GM18907 (cell line): ENCODE results near the gene BCAR3.

ENCODE experiments used
- ATAC-seq: cut with Tn5 transposase; IDR thresholded peaks from one replicate; pipeline ENCODE4 v1.9.1; 2021; ENCODE audit warnings: mild to moderate bottlenecking, moderate library complexity; ENCODE audit not compliant: unreplicated experiment

BCAR3 gene

DNA sequence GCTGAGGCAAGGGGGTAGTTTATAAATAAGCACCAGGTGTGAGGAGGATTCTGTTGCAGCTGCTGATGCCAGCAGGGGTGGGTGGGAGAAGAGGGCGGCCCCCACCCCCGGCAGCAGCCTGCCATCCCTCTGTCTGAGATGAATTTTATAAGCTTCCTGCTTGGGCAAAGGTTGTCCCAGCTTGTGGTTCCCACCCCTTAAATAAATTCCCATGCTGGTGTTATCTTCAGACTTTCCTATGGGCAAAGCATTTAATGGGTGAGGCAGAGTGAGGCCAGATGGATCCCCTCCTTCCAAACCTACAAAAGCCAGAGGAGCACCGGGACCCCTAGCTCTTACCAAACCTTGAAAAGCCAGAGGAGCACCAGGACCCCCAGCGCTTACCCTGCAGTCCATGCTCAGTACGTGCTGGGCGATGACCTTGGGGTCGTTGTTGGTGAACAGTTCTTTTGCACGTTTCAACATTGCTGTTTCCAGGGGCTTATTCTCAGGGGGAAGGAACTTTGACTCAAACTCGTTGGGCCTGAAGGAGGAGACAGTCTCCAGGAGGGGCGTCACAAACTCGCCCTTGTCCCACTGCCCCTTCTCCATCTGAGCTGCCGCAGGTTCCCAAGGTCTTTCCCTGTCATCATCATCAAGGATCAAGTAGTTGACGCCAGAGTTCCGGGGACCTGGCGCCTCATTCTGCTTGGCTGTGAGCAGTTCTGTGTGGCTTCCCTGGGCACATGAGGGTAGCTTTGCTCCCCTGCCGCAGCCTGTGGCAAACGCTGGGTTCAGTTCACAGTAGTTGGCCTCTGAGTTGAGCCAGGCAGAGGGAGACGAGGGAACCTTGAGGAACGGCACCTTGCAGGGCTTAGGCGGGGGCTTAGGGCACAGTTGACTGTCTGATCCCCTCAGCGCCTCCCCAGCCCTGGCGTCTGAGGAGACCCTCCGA is 99.5 kb downstream of the BCAR3 start:
- ATAC-seq = no peak

DNA sequence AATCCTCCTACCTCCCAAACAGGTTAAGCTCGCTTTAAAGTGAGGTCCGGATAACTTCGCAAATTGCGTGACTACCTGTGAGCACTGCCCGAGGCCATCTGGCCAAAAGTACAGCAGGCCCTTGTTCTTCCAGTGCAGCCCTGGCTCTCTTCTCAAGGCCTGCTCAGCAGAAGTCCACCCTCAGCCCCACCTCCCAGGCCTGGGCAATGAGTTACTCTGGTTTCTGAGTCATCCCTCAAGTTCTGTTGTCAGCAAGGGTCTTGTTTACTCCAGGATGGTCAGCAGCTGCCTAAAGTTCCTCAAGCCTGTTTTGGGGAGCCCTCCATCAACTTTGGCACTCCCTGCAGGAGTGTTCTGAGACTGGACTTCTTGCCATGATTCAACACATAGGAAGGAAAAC is 101.7 kb downstream of the BCAR3 start:
- no peak for ATAC-seq

DNA sequence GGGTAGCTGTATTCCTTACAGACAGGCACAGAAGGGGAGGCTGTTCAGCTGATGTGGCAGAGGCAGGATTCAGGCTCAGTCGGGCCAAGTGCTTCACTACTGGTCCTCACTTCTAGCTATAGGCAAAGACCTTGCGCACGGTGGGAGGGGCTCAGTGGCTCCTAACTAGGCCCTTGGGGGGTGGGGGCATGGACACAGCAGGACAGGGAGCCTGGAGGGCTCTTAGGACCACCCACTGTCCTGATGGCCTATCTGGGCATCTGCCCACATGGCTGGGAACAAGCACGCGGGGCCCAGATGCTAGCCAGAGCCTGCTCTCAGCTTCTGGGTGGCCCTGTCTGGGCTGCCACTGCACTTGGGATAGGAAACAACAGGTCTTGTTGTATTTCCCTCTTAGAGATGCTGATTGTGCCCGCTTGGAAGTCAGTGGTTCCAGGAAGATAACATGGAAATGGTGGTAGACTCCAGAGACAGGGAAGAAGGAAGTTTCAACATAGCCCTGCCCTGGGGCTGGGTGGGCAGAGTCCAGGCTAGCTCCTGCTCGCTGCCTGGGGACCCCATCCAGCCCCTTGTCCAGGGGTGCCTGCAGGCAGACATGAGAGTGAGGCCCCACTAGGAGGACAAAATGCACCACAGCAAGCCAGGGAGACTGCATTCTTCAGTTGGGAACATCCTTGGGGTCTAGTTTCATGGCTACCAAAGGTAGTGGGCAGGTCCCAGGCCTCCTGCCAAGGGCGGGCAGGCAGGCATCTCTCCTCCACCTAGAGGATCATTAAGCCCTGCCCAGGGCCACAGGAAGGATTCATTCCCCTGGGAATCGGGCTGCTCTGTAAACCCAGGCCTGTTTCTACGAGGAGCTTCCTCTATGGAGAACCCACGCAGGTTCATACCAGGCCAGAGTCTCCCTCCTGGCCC is 102.5 kb downstream of the BCAR3 start:
- ATAC-seq = no peak

DNA sequence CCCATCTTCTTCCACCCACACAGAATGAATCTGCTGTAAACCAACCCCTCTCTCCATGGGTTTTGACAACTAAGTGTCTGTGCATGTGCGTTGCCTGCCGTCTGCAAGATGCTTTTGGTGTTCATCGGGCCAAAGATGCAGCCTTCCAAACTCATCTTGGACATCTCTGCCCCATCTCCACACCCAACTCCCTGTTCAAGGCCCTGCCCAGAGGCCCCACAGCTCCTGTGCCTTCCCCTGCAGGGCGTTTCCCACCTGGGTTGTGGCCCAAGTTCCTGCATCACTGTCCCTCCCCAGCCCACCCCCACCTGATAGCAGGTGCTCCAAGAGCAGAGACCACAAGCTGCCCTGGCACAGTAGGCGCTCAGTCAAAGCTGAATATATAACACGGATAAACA is 103.2 kb downstream of the BCAR3 start:
- no peak for ATAC-seq

DNA sequence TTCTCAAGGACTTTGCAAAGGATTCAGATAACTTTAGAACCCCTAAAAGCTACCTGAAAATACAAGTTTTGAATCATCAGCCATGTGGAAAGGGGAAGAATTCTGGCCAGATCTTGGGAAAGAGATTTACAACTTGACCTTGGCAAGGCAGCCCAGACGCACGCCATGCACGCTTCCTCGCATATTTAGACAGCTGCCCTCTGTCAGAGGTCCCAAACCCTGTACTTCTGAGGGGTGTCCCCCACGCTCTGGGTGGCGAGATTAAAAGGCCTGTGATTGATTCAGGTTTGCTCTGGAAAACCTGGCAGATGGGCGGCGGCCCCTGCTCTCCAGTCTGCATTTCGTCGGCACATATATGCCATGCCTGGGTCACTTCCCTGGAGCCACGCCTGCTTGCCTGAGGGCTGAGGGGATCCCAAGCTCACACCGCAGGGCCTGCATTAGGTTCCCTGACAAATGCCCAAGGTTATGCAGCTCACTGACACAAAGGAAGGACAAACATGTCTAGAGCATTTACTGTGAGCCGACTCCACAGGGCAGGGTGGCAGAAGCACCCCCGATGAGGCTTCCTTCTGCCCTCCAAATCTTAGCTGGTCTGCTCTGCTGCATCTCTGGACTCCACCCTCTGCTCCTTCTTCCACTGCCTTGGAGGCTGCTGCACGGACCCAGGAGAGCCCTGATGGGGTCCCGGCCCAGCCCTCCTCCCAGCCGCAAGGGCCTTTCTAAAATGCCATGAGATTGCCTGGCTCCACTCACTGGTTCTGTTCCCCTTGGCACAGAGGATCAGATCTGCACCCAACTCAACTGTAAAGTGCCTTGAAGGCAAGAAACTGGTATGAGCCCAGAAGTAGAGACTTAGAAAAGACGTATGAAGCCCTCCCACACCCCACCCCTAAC is 103.9 kb downstream of the BCAR3 start:
- ATAC-seq = no peak

DNA sequence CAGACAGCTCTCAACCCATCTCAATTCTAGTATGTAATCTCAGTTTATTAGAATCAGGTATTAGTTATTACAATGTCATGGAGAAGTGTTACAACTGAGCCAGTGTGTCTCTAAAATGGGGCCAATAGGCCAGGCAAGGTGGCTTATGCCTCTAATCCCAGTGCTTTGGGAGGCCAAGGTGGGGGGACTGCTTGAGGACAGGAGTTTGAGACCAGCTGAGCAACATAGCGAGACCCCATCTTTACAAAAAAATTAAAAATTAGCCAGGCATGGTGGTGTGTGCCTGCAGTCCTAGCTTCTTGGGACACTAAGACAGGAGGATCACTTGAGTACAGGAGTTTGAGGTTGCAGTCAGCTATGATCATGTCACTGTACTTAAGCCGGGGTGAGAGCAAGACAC is 104.9 kb downstream of the BCAR3 start:
- no peak for ATAC-seq

DNA sequence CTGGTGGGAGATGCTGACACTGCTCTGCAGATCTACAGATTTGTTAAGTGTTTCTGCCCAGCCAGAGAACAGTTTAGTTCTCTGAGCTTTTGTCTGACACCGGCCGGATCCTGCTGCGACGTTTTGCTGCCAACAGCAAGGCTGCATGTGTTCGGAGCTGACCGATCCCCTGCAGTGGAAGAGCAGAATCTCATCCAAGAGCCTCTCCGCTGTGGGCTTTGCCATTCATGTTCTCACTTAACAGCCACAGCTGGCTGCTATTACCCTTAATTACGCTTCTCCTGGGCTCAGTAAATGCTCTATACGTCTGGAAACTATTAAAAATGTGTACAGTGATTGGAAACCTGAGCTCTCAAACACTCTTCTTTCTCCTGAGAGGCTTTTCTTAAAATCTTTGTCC is 105.3 kb downstream of the BCAR3 start:
- no peak for ATAC-seq

DNA sequence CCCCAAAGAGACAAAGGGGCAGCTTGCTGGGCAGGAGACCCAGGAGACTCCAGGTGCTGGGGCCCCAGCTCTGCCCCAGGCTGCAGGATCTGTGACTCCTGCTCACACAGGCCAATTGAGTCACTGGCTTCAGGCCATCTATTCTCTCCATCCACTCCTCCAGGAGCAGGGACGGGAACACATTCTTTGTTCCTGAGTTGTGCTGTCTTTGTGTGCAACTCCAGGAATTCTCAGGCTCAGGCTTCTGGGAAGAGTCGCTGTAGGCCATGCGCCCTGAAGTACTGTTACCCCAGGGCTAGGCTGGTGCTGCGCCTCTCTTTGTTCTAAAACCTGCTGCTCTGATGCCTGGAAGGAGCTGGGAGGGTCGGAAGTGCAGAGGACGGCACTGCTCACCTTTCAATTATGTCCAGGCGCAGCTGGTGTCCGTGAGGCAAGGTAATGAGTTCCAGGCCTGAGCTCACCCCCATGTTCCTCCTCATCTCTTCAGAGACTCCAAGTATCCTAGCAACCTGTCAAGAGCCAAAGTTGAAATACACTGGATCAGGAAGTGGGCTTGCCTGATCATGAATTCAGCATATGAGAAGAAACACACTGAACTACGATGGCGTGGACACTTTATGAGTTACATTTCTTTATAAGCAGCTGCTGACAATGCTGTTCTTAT is 105.9 kb downstream of the BCAR3 start:
- ATAC-seq = no peak

DNA sequence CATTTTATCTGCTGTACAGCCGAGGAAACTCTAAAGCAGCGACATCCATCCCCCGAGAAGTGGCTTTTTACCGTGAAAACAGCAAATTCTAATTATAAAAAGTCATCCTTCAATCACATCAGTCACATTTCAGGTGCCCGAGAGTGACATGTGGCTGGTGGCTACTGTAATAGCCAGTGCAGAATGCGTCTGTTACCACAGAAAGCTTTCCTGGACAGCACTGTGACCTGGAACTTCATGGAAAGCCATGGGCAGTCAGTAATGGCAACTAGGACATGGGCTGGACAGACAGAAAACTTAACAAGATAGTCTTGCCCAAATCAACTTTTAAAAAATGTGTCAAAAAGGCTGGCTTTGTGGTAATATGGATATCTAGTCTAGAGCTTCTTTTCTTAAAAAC is 106.6 kb downstream of the BCAR3 start:
- no peak for ATAC-seq

DNA sequence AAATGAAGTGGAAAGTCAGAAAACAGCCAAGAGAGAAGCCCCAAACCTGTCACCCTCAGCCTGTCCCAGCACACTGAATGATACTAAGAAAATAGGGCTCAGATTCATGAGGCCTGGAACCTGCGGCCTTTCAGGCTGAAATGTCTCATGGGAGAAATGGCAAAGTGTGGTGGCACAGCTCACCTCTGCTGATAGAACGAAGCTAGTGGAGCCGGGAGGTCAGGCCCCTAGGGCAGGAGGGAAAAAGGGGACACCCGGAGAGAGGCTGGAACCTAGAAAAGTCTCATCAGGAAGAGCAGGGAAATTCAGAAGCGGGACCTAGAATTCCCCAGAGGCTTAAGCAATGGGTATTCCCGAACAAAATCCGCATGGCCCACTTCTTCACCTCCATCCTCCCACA is 107.1 kb downstream of the BCAR3 start:
- no peak for ATAC-seq

DNA sequence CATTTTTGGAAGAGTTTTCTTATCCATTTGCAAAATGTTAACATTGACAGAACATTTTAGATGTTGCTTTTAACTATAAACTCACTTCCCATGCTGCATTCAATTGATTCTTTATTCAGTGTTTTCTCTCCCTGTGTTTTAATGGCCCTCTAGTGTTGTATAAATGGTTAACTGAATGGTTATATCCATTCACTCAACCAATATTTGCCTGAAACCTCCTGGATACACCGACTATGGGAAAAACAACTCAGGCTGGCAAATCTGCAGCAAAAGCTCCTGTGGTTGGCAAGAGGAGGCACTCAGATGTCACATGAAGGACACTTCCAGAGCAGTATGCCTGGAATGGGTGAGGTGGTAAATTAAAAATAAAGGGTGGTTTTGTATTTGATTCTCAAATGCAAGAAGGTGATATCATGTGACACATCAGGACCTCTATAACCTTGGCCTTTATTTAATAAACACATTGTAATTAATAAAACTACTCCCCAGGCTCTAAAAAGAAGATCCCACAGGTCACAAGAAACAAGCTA is 107.6 kb downstream of the BCAR3 start:
- ATAC-seq = no peak

DNA sequence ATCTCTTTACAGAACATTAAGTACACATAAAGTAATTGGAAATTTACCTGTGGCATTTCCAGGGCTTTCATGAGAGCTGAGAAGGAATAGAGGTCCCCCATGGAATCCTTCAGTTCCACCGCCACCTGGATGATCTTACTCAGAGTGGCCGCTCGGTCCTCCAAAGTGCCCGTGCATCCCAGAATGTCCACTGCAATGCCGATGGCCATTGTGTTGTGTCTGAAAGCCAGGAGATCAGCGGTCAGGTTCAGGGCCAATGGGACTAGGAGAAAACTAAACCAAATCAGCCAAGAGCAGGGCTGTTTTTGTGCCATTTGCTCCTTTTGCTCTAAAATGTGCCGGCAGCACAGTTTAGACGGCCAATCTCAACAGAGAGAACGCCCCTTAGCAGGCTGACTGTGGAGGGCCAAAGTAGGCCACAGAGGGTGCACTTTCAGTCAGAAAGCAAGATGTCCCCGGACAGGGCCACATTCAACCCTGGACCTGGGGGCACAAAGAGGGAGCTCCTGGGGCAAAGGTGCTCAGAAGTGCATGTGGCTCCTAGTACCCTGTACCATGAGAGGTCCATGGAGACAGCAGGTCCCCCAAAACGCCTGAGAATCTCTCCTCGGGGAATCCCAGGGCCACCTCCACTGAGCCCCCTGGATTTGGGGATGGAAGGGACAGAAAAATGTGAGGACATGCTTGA is 109.9 kb downstream of the BCAR3 start:
- ATAC-seq = no peak

DNA sequence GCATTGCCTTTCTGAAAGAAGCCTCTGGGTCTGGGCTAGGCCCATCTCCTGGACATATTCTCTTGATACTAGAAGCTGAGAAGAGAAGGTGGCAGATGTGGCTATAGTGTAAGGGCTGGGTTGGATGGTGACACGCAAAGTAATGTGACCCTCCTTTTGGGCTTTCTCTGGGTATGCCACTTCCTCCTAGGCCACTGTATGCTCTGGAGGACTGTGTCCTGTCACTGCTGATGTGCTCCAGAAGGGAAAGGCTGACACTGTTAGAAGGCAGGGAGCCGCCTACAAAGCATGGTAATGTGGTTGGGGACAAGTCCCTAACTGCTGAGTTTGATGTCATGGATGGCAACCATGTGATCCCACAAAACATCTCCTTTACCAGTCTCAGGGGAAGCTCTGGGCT is 112.1 kb downstream of the BCAR3 start:
- ATAC-seq = no peak

DNA sequence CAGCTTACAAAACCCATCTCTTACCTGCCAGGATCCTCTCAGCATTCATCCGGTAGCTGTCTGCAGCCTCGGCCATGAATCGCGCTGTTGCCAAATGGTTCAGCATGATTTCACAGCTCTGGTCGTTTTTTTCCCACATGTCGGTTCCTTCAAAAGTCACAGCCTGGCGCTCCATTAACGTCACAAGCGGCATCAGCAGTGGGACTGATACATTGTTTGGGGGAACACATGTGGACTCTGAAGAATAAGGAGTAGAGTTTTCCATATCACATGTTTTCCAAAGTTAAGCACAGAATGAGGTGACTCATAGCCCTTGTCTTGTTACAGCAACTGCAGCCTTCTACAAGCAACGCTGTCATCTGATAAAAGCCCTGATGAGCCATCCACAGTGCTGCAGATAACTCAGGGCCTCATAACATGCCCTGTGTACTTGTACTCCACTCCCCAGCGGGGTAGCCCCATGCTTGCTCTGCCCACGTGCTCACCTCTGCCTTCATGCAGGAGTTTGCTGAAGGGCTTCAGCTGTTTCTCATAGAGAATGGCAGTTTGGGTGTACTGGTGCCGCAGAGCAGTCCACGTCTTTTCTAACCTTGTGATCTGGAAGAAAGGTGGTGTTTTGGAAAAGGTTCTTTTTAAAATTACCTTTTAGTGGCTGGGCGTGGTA is 114.2 kb downstream of the BCAR3 start:
- no peak for ATAC-seq

DNA sequence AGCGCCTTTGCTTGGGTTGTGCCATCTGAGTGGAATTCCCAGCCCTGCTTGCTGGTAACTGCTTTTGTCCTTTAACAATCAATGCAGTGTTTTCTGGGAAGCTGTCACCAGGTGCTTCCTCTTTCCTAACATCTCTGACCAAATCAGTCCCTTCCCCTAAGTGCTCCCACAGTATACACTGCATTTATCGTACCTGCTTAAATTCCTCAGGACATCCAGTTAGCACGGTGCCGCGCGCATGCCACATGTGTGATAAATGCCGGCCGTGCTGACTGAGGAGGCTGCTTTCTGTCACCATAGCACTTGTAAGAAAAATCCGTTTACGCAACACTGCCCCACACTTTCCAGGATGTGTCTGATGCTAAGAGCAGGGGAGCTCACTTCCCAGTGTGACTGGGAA is 115.4 kb downstream of the BCAR3 start:
- ATAC-seq = no peak

DNA sequence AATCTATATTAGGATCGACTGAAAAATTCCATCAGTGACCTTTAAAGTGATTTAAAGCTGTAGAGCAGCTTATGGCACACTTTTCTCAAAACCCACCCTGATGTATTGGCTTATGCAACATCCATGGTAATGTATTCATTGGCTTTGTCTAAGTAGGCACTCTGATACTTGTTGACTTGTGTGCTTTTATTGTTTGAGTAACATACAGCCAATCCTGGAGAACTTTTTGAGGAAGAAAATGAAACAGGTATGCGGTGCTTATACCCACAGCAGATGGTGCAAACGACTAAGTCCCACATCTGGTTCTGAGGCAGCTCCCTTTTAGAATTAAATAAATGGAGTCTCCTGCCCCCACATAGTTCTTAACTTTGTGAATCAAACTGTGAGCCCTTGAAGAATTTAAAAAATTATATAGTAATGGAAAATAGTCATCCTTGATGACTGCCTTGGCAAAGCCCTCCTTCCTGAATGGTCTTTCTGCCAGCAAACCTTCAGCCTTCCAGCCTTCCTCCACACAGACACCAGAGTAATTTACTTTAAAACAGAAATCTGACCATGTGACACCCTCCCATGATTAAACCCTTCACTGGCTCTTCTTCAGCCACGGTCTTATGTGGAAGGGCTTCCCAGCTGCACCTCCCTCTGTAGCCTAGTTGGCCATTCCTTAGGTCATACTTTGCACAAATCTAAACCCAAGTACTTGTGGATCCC is 116.0 kb downstream of the BCAR3 start:
- ATAC-seq = no peak

DNA sequence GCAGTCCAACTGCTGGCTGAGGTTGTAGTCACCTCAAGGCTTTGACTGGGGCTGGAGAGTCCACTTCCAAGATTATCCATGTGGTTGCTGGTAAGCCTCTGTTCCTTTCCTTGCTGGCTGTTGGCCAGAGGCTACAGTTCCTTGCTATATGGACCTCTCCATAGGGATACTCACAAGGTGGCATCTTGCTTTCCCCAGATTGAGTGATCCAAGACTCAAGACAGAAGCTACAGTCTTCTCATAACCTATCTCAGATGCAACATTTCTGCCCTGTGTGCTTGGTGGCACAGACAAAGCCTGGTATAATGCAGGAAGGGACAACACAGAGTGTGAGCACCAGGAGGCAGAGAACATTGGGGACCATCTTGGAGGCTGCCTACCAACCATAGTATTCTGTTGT is 121.9 kb downstream of the BCAR3 start:
- ATAC-seq = no peak

DNA sequence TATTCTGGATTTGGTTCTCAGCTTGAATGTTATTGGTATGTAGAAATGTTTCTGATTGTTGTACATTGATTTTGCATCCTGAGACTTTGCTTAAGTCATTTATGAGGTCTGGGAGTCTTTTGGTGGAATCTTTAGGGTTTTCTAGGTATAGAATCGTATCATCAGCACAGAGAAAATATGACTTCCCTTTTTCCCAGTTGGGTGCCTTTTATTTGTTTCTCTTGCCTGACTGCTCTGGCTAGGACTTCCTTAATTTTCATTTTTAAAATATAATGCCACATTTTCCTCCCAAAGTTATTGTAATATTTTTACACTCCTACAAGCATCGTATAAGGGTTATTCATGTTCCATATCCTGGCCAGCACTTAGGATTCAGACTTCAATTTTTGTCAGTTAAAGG is 122.6 kb downstream of the BCAR3 start:
- no peak for ATAC-seq
